Progenitor cell of endocrine pancreas (in vitro differentiated cells): Measurements from ENCODE around the gene GOLGB1. TPM values are rescaled to one million over a fixed set of nuclear protein-coding genes. Genes with fewer than 3 reads are reported as not detected.

Experiments
- DNase-seq: peaks from one replicate; pipeline ENCODE4 v3.0.0; 2021; ENCODE audit warnings: low spot score; ENCODE audit not compliant: unreplicated experiment
- H3K27ac Mint-ChIP-seq: 2 replicates; pipeline ENCODE4 v1.8.0; 2021; ENCODE audit warnings: mild to moderate bottlenecking, moderate library complexity, mixed read lengths
- H3K27me3 Mint-ChIP-seq: 2 replicates; pipeline ENCODE4 v1.8.0; 2021; ENCODE audit warnings: mixed read lengths
- H3K36me3 Mint-ChIP-seq: 2 replicates; pipeline ENCODE4 v1.8.0; 2022; ENCODE audit warnings: mixed read lengths; ENCODE audit not compliant: insufficient read depth
- H3K4me1 Mint-ChIP-seq: 2 replicates; pipeline ENCODE4 v1.8.0; 2021; ENCODE audit warnings: low read depth, mixed read lengths
- H3K4me3 Mint-ChIP-seq: 2 replicates; pipeline ENCODE4 v1.8.0; 2021; ENCODE audit warnings: low read depth, mild to moderate bottlenecking, moderate library complexity, mixed read lengths
- H3K9me3 Mint-ChIP-seq: 2 replicates; pipeline ENCODE4 v1.8.0; 2021; ENCODE audit warnings: low read depth, mixed read lengths
- CTCF ChIP-seq: fragments of 200-600 bp; sonication (generic); IDR thresholded peaks from one replicate; pipeline ENCODE4 v1.5.0; 2021; ENCODE audit warnings: antibody characterized with exemption, mild to moderate bottlenecking; ENCODE audit not compliant: unreplicated experiment
- total RNA-seq: library from RNA; stranded (reverse); gene quantifications from 2 replicates; pipeline ENCODE4 v1.2.1, GENCODE V29; 2021

The GOLGB1 gene
- total RNA-seq, 1 donor from 2014 or later, result 63.0 TPM

DNA sequence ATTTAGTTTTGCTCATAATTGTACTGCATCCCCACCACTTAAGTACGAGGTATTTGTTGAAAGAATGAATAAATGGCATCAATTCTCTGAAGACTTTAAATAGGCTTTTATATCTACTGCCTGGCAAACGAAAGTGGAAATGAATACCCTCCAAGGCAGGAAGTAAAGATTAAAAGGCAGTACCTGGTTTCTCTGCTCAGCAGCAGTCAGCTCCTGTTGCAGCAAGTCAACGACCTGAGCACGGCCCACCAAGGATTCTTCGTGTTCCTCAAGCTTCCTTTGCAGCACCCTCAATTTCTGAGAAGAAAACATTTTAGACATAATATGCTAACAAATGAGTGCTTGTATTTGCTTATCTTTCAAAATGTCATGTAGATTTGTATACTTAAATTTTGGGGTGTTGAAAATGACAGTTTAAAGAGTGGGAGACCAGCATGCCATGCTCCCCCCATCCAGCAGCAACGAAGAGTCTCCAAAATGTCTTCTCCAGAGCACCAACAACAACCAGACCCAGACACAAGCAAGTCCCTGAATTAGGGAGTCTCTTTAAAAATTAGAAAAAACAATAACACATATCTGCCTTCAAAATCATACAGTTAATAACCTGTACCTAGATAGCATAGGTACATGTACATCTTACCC is 31.2 kb downstream of the GOLGB1 start:
- H3K27me3 Mint-ChIP-seq, result no peaks in the 10 kb centered on the region
- no peak for TF ChIP-seq CTCF
- no peak overlapping the region for H3K4me3 Mint-ChIP-seq
- DNase-seq, result no peak
- H3K27ac Mint-ChIP-seq, result no peak overlapping the region
- no peaks in the 10 kb centered on the region for H3K9me3 Mint-ChIP-seq
- peaks cover 35% of the 10 kb centered on the region for H3K36me3 Mint-ChIP-seq
- peaks cover 3% of the 10 kb centered on the region for H3K4me1 Mint-ChIP-seq

DNA sequence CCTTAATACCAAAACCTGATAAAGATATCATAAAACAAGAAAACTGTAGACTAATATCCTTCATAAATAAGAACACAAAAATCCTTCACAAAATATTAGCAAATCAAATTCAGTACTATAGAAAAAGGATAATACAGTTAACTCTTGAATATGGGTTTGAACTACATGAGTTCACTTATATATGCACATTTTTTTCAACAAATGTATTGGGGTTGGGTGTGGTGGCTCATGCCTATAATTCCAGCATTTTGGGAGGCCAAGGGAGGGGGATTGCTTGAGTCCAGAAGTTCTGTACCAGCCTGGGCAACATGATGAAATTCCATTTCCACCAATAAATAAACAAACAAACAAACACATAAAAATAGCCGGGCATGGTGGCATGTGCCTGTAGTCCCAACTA is 39.2 kb downstream of the GOLGB1 start:
- Mint-ChIP-seq H3K27ac (no peak overlapping the region), H3K9me3 (no peaks in the 10 kb centered on the region), H3K27me3 (no peaks in the 10 kb centered on the region), H3K4me3 (no peak overlapping the region), H3K36me3 (peaks cover 28% of the 10 kb centered on the region), H3K4me1 (no peaks in the 10 kb centered on the region)
- DNase-seq, result no peak
- no peak for TF ChIP-seq CTCF

- Mint-ChIP-seq H3K27ac (no peak overlapping the region), H3K4me3 (no peak overlapping the region), H3K4me1 (no peaks in the 10 kb centered on the region), H3K27me3 (no peaks in the 10 kb centered on the region), H3K36me3 (peaks cover 33% of the 10 kb centered on the region), H3K9me3 (peaks cover 5% of the 10 kb centered on the region)
- no peak for TF ChIP-seq CTCF
- no peak for DNase-seq
These were observed 41.8 kb downstream of the GOLGB1 start for GRCh38 chr3:121707531-121708273.

DNA sequence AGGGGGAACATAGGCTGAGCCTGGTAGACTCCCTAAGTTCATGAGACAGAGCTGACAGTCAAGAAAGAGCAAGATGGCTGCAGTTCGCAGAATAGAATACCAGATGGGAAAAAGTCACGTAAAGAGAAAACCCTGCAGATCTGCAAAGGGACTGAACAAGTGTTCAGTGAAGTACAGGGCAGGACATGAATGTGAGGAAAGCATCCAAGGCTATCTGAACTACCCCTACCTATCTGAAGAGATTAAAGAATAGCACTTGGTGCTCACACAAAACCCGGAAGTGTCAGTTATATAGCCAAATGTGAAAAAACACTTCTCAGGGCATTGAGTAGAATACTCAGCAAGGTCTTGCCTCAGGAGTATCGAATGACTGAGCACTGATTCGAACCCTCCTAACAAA is 44.0 kb downstream of the GOLGB1 start:
- no peaks in the 10 kb centered on the region for H3K27me3 Mint-ChIP-seq
- no peak for DNase-seq
- no peaks in the 10 kb centered on the region for H3K4me1 Mint-ChIP-seq
- H3K27ac Mint-ChIP-seq, result no peak overlapping the region
- H3K36me3 Mint-ChIP-seq, result peaks cover 32% of the 10 kb centered on the region
- peaks cover 5% of the 10 kb centered on the region for H3K9me3 Mint-ChIP-seq
- H3K4me3 Mint-ChIP-seq, result no peak overlapping the region
- TF ChIP-seq CTCF, result no peak

DNA sequence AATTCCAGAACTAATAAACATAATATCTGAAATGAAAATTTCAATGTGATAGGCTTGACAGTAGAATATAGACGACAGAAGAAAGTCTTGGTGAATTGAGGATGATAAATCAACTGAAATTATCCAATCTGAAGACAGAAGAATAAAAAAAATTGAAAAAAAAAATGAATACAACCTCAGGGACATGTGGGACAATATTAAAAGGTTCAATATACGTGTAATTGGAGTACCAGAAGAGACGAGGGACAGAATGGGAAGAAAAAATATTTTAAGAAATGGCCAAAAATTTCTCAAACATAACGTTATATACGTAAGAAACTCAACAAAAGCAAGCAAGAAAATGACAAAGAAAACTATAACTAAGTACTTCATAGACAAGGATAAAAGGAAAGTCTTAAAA is 45.6 kb downstream of the GOLGB1 start:
- no peak overlapping the region for H3K27ac Mint-ChIP-seq
- H3K4me3 Mint-ChIP-seq, result no peak overlapping the region
- peaks cover 5% of the 10 kb centered on the region for H3K9me3 Mint-ChIP-seq
- H3K36me3 Mint-ChIP-seq, result peaks cover 32% of the 10 kb centered on the region
- DNase-seq, result no peak
- TF ChIP-seq CTCF, result no peak
- peaks cover 1% of the 10 kb centered on the region for H3K4me1 Mint-ChIP-seq
- H3K27me3 Mint-ChIP-seq, result no peaks in the 10 kb centered on the region
